ENCODE results near the gene ZNF473.
"Not testable (repeated sequence)": the region's sequence is repeated elsewhere in the genome, so short reads cannot be mapped to it uniquely, and the experiment has no call there.

ZNF473 gene

GRCh38 chr19:50098892-50099291 lies 73.1 kb downstream of the ZNF473 start:
- DNase-seq (ENCODE audit: low read depth in 2 of 2) = not testable (repeated sequence)

DNA sequence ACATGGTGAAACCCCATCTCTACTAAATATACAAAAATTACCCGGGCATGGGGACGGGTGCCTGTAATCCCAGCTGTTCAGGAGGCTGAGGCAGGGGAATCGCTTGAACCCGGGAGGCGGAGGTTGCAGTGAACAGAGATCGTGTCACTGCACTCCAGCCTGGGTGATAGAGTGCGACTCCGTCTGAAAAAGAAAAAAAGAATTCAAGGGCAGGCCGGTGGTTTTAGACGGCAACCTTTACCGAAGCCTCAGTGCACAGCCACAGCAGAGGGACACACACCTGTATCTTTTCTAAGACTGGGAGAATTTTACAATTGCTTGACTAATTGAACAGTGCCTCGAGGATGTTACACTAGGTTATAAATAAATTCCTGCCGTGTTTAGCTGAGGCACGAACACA lies 73.9 kb downstream of the ZNF473 start:
- DNase-seq (ENCODE audit: low read depth in 2 of 2) = not testable (repeated sequence)

DNA sequence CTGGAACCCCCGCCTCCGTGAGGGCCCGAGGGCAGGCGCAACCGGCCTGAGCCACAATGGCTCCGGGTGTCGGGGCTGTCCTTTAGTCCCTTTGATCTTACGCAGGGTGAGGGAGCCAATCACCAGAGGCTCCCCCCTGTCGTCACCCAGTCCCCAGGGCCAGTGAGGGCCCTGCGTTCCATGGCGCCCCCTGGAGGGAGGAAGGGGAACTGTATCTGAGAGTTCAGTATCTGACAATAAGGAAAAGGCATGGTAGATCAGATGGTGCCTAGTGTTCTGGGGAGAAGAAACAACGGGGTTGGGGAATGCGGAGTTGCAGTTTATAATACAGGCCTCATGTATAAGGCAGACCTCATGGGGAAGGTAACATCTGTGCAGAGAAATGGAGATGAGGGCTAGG lies 75.1 kb downstream of the ZNF473 start:
- DNase-seq (ENCODE audit: low read depth in 2 of 2) = not testable (repeated sequence)
